RWPE1 (cell line): ENCODE measurements around the gene KLF16.

Source experiments
- CTCF ChIA-PET: fragments of 350-600 bp; sonication (Branson Sonifier 250); formaldehyde crosslinking; extraction: SDS; loops from one replicate; lab custom pipeline; 2021; lab: Yijun Ruan, JAX
- POLR2A ChIA-PET: fragments of 400-600 bp; formaldehyde crosslinking; extraction: SDS; loops from one replicate; lab custom pipeline; 2020; ENCODE audit warnings: antibody characterized with exemption; ENCODE audit not compliant: low non-redundant PET; lab: Yijun Ruan, JAX
- DNase-seq: peaks from one replicate; pipeline ENCODE4 v3.0.0; 2012; ENCODE audit warnings: low spot score
- H3K27ac ChIP-seq: fragments of 450-650 bp; 2 replicates; pipeline ENCODE4 v1.5.1; 2017
- CTCF ChIP-seq: fragments of 450-650 bp; conservative IDR thresholded peaks from 2 replicates; pipeline ENCODE4 v1.5.1; 2017; ENCODE audit warnings: low read depth, mild to moderate bottlenecking

The KLF16 gene

GRCh38 chr19:1843116-1843515 is 20.3 kb downstream of the KLF16 start:
- POLR2A ChIA-PET: no interaction called here
- no peak for DNase-seq
- no peak for TF ChIP-seq CTCF
- peak overlapping the region; percentile 98 for H3K27ac ChIP-seq
- CTCF ChIA-PET: interaction anchor here (0.6 to 1.6 kb wide), 3 partner anchors 17 to 134 kb away, joined by 3 to 6 read pairs (median 3); no protein-coding TSS in a partner anchor

- no peak for TF ChIP-seq CTCF
- H3K27ac ChIP-seq: peak overlapping the region; percentile 98
- DNase-seq: no peak
- ChIA-PET CTCF (no interaction called here), POLR2A (no interaction called here)
These were observed 22.0 kb downstream of the KLF16 start for GRCh38 chr19:1841209-1841924.

GRCh38 chr19:1840541-1841115 is 22.8 kb downstream of the KLF16 start:
- POLR2A ChIA-PET: no interaction called here

GRCh38 chr19:1839658-1840540 is 23.5 kb downstream of the KLF16 start:
- ChIA-PET CTCF (interaction anchor here (0.6 to 2.1 kb wide), 4 partner anchors 9 to 14 kb away, joined by 3 to 12 read pairs (median 6); partner anchors contain the start of gene REXO1), POLR2A (interaction anchor here (0.7 kb wide), 1 partner anchor 238 kb away, joined by 7 read pairs; no protein-coding TSS in a partner anchor)
- peak overlapping the region; percentile 98 for H3K27ac ChIP-seq
- no peak for DNase-seq
- TF ChIP-seq CTCF: no peak

More at GRCh38 chr19:1840541-1841115, 22.8 kb downstream of the KLF16 start:
- TF ChIP-seq CTCF: no peak
- DNase-seq: no peak
- H3K27ac ChIP-seq: peak overlapping the region; percentile 98
- CTCF ChIA-PET: interaction anchor here (0.6 to 0.9 kb wide), 3 partner anchors 8 to 15 kb away, joined by 3 to 6 read pairs (median 5); partner anchors contain the start of gene REXO1

GRCh38 chr19:1837625-1838105 is 25.7 kb downstream of the KLF16 start:
- ChIA-PET POLR2A (no interaction called here), CTCF (interaction anchor here (0.5 to 2.1 kb wide), 12 partner anchors 8 to 292 kb away, joined by 3 to 12 read pairs (median 5); no protein-coding TSS in a partner anchor)
- DNase-seq: peak; percentile 53
- H3K27ac ChIP-seq: peak overlapping the region; percentile 98
- peak; percentile 87 for TF ChIP-seq CTCF
